ENCODE measurements around the gene SPATA31C2. TPM values are rescaled to one million over a fixed set of nuclear protein-coding genes. Genes with fewer than 3 reads are reported as not detected.
A peak's percentile ranks its signal among the peaks of the same experiment; 100 is the strongest.

SPATA31C2 gene
- total RNA-seq, 1 experiment from 2014 or later: not detected

GRCh38 chr9:88180081-88180765 lies 41.9 kb upstream of the SPATA31C2 start:
- Histone ChIP-seq H3K4me3 (no peak overlapping the region), H3K27me3 (ENCODE audit: insufficient read depth, low read depth) (no peaks in the 10 kb centered on the region), H3K27ac (no peak overlapping the region), H2AFZ (no peak overlapping the region), H3F3A (ENCODE audit: insufficient read depth, low read depth) (no peaks in the 10 kb centered on the region), H3K9me3 (ENCODE audit: insufficient read depth, low read depth) (no peaks in the 10 kb centered on the region), H3K9me2 (ENCODE audit: insufficient read depth) (no peaks in the 10 kb centered on the region), H4K20me1 (ENCODE audit: insufficient read depth) (no peaks in the 10 kb centered on the region), H3K4me1 (replicated peaks; ENCODE audit: insufficient read depth) (peaks cover 5% of the 10 kb centered on the region; the same call in 1 of the 2 replicates), H3K4me2 (no peak overlapping the region), H3K36me3 (ENCODE audit: low read depth) (no peaks in the 10 kb centered on the region), H3K79me2 (ENCODE audit: low read depth) (no peaks in the 10 kb centered on the region)
- no TSS peak for BruUV-seq (replicated peaks)
- intact Hi-C loops (cut with micrococcal nuclease; ENCODE audit: unreplicated experiment): no loop called here
- POLR2A ChIA-PET (ENCODE audit: unreplicated experiment): no interaction called here
- CTCF ChIA-PET: interaction anchor here (0.6 kb wide), 1 partner anchor 203 kb away, joined by 3 read pairs; no protein-coding TSS in a partner anchor
- peak; percentile 11 to 84 for DNase-seq
- no peak for TF ChIP-seq CTCF (conservative IDR thresholded peaks at IDR 0.05)
- no peak for TF ChIP-seq EZH2 (IDR thresholded peaks at IDR 0.05; ENCODE audit: low read depth)

GRCh38 chr9:88179062-88179521 lies 40.8 kb upstream of the SPATA31C2 start:
- H3K4me3 ChIP-seq: no peak overlapping the region
- H4K20me1 ChIP-seq (ENCODE audit: insufficient read depth): no peaks in the 10 kb centered on the region
- no peaks in the 10 kb centered on the region for H3K9me3 ChIP-seq (ENCODE audit: insufficient read depth, low read depth)
- no peaks in the 10 kb centered on the region for H3K9me2 ChIP-seq (ENCODE audit: insufficient read depth)
- no peaks in the 10 kb centered on the region for H3K79me2 ChIP-seq (ENCODE audit: low read depth)
- H2AFZ ChIP-seq: no peak overlapping the region
- TF ChIP-seq EZH2 (IDR thresholded peaks at IDR 0.05; ENCODE audit: low read depth) (no peak), CTCF (conservative IDR thresholded peaks at IDR 0.05) (no peak)
- H3F3A ChIP-seq (ENCODE audit: insufficient read depth, low read depth): no peaks in the 10 kb centered on the region
- no peak for DNase-seq
- no peaks in the 10 kb centered on the region for H3K36me3 ChIP-seq (ENCODE audit: low read depth)
- intact Hi-C loops (cut with micrococcal nuclease; ENCODE audit: unreplicated experiment): loop anchor here (10.0 kb wide), 1 partner anchor 204 kb away; the partner anchor contains the start of gene CDK20
- ChIA-PET CTCF (no interaction called here), POLR2A (ENCODE audit: unreplicated experiment) (no interaction called here)
- no TSS peak for BruUV-seq (replicated peaks)
- H3K4me1 ChIP-seq (replicated peaks; ENCODE audit: insufficient read depth): peaks cover 5% of the 10 kb centered on the region; the same call in 1 of the 2 replicates
- no peaks in the 10 kb centered on the region for H3K27me3 ChIP-seq (ENCODE audit: insufficient read depth, low read depth)
- no peak overlapping the region for H3K27ac ChIP-seq
- H3K4me2 ChIP-seq: no peak overlapping the region

- peaks cover 5% of the 10 kb centered on the region; the same call in 1 of the 2 replicates for H3K4me1 ChIP-seq (replicated peaks; ENCODE audit: insufficient read depth)
- TF ChIP-seq CTCF (conservative IDR thresholded peaks at IDR 0.05) (no peak), EZH2 (IDR thresholded peaks at IDR 0.05; ENCODE audit: low read depth) (no peak)
- H2AFZ ChIP-seq: no peak overlapping the region
- no peaks in the 10 kb centered on the region for H4K20me1 ChIP-seq (ENCODE audit: insufficient read depth)
- DNase-seq: no peak
- no TSS peak for BruUV-seq (replicated peaks)
- no peaks in the 10 kb centered on the region for H3F3A ChIP-seq (ENCODE audit: insufficient read depth, low read depth)
- H3K79me2 ChIP-seq (ENCODE audit: low read depth): no peaks in the 10 kb centered on the region
- H3K27me3 ChIP-seq (ENCODE audit: insufficient read depth, low read depth): no peaks in the 10 kb centered on the region
- intact Hi-C loops (cut with micrococcal nuclease; ENCODE audit: unreplicated experiment): loop anchor here (10.0 kb wide), 1 partner anchor 204 kb away; the partner anchor contains the start of gene CDK20
- H3K36me3 ChIP-seq (ENCODE audit: low read depth): no peaks in the 10 kb centered on the region
- H3K4me3 ChIP-seq: no peak overlapping the region
- no peaks in the 10 kb centered on the region for H3K9me2 ChIP-seq (ENCODE audit: insufficient read depth)
- H3K4me2 ChIP-seq: no peak overlapping the region
- CTCF ChIA-PET: no interaction called here
- H3K9me3 ChIP-seq (ENCODE audit: insufficient read depth, low read depth): no peaks in the 10 kb centered on the region
- no peak overlapping the region for H3K27ac ChIP-seq
- POLR2A ChIA-PET (ENCODE audit: unreplicated experiment): no interaction called here
Observed at GRCh38 chr9:88178641-88179040, 40.4 kb upstream of the SPATA31C2 start.
